Measurements from ENCODE around the gene MRPL38. TPM values are rescaled to one million over a fixed set of nuclear protein-coding genes. Genes with fewer than 3 reads are reported as not detected.

The MRPL38 gene
- total RNA-seq, 2 donors from 2014 or later, result 27.2 to 36.4 TPM

DNA sequence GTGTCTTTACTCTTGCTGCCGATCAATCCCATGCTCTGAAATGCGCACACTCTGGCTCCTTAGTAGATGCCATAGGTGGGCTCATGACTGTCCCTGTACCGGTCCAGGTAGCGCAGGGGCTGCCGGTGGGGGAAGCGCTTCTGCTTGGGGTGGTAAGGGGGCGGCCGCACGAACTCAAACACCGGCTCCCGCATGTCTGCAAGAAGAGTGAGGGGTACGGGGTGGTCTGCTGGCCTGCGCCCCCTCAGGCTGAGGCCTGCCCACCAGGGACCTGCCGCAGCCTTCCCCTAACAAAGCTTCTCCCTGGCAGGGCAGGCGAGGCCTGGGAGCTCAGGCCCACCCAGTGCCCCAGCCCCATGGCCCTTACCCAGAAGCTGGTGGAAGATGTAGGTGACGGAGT is 5.9 kb downstream of the MRPL38 start:
- no peak for DNase-seq (ENCODE audit: low spot score)
- TF ChIP-seq, protein P1, sequence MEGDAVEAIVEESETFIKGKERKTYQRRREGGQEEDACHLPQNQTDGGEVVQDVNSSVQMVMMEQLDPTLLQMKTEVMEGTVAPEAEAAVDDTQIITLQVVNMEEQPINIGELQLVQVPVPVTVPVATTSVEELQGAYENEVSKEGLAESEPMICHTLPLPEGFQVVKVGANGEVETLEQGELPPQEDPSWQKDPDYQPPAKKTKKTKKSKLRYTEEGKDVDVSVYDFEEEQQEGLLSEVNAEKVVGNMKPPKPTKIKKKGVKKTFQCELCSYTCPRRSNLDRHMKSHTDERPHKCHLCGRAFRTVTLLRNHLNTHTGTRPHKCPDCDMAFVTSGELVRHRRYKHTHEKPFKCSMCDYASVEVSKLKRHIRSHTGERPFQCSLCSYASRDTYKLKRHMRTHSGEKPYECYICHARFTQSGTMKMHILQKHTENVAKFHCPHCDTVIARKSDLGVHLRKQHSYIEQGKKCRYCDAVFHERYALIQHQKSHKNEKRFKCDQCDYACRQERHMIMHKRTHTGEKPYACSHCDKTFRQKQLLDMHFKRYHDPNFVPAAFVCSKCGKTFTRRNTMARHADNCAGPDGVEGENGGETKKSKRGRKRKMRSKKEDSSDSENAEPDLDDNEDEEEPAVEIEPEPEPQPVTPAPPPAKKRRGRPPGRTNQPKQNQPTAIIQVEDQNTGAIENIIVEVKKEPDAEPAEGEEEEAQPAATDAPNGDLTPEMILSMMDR (IDR thresholded peaks at IDR 0.05), result no peak
- Histone ChIP-seq H3K4me3 (no peak overlapping the region), H3K27me3 (no peaks in the 10 kb centered on the region), H3K9me3 (no peaks in the 10 kb centered on the region), H3K36me3 (peaks cover 39% of the 10 kb centered on the region), H3K27ac (no peak overlapping the region), H3K4me1 (peaks cover 0 to 31% of the 10 kb centered on the region in 2 donors)

DNA sequence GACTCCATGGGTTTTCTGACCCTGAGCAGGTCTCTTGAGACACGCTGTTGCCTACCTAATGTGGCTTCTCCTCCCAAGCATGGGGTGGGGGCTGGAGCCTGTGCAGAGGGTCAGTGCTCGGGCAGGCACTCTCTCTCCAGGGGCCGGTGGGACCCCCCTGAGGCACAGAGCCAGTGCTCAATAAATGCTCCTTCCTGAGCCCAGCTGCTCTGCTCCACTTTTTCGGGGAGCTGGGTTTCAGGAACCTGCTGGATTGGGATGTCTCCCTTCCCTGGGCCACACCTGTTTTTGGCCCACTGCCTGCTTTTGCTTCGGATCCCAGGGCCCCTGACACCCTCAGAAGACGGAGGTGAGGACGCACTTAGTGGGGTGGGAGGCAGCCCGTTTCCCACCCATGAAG is 6.6 kb downstream of the MRPL38 start:
- Histone ChIP-seq H3K36me3 (peaks cover 39% of the 10 kb centered on the region), H3K4me3 (no peak overlapping the region), H3K9me3 (no peaks in the 10 kb centered on the region), H3K4me1 (peaks cover 0 to 27% of the 10 kb centered on the region in 2 donors), H3K27ac (no peak overlapping the region), H3K27me3 (no peaks in the 10 kb centered on the region)
- TF ChIP-seq, protein P1 (IDR thresholded peaks at IDR 0.05), result no peak
- no peak for DNase-seq (ENCODE audit: low spot score)

DNA sequence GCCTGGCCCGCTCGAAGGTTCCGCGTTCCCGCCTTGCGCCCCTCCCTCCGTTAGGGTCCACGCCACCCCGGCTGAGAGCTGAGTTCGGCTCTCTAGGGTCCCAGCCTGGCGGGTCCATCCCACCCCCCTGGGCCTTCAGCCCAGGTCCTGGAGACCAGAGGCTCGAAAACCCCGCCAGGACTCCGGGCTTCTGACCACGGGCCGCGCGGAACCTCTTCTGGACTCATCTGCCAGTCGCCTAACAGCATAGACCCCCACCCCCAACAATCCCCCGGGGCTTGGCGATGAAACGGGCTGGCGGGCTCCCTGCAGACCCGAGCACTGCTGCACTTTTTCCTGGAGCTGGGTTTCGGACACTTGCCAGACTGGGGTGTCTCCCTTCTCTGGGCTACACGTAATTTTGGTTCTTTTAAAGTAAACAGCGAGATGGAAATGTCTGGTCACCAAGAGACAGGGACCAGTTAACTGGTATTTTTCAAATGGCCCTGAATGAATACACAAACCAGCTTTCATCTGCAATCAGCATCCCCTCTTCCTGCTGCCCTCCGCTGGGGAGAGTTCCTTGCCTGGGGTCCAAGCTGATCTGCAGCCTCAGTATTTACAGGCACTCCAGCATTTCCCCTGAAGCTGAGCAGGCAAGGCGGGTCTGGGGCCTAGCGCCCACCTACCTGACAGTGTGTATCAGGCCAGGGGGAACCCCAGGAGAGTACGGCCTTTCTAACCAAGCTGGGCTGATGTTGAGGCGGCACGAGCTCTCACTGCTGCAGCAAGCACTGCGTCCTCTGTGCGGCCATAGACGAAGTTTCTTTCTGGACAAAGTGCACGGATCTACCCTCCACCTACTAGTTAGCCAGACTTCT is 7.3 kb downstream of the MRPL38 start:
- H3K36me3 ChIP-seq, result peaks cover 41% of the 10 kb centered on the region
- H3K27ac ChIP-seq, result peak overlapping the region; percentile 91
- H3K9me3 ChIP-seq, result no peaks in the 10 kb centered on the region
- no peaks in the 10 kb centered on the region for H3K27me3 ChIP-seq
- TF ChIP-seq, protein P1 (IDR thresholded peaks at IDR 0.05), result no peak
- H3K4me3 ChIP-seq, result peak overlapping the region; percentile 63 to 74
- peaks cover 0 to 27% of the 10 kb centered on the region in 2 donors for H3K4me1 ChIP-seq
- no peak for DNase-seq (ENCODE audit: low spot score)

DNA sequence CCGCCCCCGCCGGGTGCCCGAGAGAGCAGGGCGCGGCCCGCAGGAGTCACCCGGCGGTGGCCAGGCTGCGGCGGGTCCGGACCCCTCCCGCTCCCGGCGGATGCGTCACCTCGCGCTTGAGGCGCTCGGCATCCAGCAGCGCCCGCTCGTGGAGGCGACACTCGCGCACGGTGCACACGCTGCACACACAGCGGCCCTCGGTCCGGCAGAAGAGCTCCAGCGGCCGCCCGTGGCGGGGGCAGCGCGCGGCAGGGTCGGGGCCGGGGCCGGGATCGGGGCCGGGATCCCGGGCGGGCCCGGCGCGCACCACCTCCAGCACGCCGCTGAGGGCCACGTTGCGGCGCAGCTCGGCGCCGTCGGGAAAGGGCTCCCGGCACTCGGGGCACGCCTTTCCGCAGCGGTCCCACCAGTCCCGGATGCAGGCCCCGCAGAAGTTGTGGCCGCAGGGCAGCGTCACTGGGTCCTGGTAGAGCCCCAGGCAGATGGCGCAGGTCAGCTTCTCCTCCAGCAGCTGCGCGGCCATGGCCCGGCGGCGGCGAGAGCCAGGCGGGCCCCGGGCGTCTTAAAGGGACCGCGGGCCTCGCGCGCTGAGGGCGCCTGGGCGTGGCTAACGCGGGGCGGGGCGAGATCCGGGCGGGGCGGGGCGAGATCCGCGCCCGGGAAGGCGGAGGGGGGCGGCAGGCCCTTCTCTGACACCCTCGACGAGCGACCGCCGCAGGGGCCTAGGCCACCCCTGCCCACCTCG is 8.1 kb downstream of the MRPL38 start, which contains the start of gene TRIM65:
TSS of gene TRIM65 (minus strand) at position 537 of the 745 bp plus-strand sequence. CDS start at position 523, 14 bp downstream.
- Histone ChIP-seq H3K27me3 (no peaks in the 10 kb centered on the region), H3K27ac (peak within 1 kb of the TSS; percentile 91), H3K4me1 (peaks cover 0 to 27% of the 10 kb centered on the region in 2 donors), H3K4me3 (peak within 1 kb of the TSS; percentile 63 to 74), H3K36me3 (peaks cover 45% of the 10 kb centered on the region), H3K9me3 (no peaks in the 10 kb centered on the region)
- TF ChIP-seq, protein P1 (IDR thresholded peaks at IDR 0.05), result peak; percentile 62 to 71
- peak; percentile 89 for DNase-seq (ENCODE audit: low spot score)

DNA sequence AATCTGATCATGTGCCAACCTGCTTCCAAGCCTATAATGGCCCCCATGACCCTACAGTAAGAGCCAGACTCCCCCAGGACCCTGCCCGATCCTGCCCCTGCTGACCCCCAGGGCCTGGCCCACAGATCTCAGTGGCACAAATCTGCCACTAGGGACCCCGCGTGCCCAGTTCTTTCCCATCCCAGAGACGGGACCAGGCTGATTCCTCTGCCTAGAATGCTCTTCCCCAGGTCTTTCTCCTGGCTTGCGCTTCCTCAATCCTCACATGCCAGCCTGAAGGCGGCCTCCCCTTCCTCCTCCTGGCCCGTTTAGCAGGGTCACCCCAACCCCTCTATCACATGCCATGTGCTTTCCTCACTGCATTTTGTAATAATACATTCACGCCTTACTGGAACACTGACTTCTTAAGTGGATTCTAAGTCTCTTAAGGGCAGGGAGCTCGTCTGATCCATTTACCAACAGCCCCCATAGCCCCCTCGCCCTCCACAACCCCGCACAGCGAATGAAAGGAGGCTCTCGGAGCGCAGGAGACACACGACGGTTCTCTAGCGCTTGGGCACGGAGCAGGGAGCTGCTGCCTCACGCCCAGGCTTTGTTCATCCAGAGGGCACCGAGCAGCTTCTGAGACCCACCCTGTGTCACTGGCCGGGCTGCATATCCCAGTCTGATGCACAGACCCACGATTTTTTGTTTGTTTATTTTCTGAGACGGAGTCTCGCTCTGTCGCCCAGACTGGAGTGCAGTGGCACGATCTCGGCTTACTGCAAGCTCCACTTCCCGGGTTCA is 9.1 kb downstream of the MRPL38 start:
- Histone ChIP-seq H3K27me3 (no peaks in the 10 kb centered on the region), H3K36me3 (peaks cover 45% of the 10 kb centered on the region), H3K27ac (peak overlapping the region; percentile 91), H3K9me3 (no peaks in the 10 kb centered on the region), H3K4me1 (peaks cover 0 to 27% of the 10 kb centered on the region in 2 donors), H3K4me3 (peak overlapping the region; percentile 63 to 74)
- TF ChIP-seq, protein P1 (IDR thresholded peaks at IDR 0.05), result peak in 1 of 2 donors; percentile 16
- no peak for DNase-seq (ENCODE audit: low spot score)

Data from right atrium auricular region (tissue), 2 donors.